Left forelimb (tissue), 1 donor: ENCODE measurements around the gene CNTN1.

Experiments
- DNase-seq: peaks from one replicate; pipeline ENCODE4 v3.0.0-alpha.2; 2018; ENCODE audit warnings: low spot score

Gene CNTN1

DNA sequence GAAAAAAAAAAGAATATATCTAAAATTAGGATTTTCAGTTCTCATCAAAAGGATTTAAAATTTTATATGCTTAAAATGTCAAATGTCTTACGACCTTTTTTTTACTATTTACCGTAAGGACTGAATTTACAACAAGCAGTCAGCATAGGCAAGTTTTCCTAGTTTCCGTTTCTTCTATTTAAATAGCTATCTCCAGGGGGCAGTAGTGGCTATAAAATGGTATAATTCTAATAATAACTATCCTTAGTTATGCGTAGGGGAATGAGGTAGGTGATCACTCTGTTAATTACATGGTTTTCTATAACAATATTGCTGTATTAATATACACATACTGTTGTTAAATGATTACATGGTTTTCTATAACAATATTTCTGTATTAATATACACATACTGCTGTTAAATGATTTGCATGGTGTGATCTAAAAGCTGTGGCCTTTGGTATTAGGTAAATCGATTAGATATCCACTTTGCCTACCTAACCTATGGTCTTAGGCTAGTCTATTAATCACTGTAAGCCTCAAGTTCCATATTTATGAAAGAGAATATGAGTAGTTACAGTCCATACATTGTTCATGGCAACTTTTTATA lies 278.2 kb downstream of the CNTN1 start:
- no peak for DNase-seq

DNA sequence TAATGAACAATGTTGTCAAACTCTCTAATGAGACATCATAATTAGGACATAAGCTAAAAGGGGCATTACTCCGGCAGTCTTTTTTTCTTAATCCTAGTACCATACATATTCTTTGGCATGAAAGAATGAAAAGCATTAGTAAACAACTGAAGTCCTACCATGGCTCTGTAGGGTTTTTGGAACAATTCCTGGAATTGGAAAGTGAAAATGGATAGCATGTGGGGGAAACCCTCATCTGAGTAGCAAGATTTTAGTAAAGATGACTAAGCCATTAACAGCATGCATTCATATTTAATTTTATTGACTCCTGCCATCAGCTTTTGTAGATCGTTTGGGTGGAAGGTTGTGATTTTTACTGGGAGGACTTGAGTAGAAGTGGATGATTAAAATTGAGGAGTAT lies 279.7 kb downstream of the CNTN1 start:
- DNase-seq, result no peak

DNA sequence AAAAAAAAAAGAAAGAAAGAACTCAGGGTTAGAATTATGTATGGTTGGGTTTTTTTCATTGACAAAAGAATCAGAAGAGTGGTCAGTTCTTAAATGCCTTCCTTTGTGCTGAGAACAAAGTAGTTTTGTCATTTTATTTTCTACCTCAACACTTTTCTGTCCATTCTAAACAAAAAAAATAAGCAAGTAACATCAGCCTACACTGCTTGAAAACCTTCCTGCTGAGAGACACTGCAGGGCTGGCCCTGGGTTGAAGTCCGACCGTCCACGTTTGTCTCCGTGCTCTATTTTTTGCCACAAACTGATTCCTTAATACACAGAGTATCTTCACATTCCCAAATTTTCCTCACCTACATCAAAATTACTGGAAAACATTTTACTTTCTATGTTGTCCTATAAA lies 284.3 kb downstream of the CNTN1 start:
- DNase-seq, result no peak

DNA sequence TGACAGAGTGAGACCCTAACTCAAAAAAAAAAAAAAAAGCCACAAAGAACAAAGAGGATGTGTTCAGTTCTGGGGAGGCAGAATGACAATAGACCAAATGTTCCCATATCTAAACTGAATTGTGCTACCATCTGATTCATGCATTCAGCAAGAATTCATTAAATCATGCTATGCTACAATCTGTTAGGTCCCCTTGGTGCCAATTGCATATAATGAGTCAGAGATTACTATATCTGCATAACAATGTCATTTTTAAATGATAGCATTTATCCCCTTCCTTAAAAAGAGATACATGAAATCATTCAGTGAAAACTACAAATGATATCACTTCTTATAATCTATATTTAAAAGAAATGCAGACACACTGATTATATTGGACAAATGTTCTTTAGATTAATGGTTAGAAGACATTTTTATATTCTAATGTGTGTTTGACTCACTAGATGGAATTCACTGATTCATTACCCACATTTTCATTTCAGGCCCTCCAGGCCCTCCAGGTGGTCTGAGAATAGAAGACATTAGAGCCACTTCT lies 288.3 kb downstream of the CNTN1 start:
- DNase-seq, result no peak

DNA sequence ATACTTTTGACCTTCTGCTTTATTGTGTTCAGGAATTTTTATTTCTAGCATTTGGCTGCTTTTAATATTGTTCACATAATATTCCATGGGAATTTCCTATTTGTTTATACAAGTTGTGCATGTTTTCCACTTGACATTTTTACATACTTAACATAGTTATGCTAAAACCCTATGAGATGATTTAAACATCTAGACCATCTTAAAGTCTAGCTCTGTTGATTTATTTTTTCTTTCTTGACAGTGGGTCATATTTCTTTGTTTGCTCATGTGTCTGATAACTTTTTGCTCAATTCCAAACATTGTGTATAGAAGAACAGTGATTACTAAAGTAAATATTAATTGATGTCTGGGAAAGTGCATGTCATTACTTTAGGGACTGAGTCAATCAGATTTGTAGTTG lies 293.8 kb downstream of the CNTN1 start:
- no peak for DNase-seq

DNA sequence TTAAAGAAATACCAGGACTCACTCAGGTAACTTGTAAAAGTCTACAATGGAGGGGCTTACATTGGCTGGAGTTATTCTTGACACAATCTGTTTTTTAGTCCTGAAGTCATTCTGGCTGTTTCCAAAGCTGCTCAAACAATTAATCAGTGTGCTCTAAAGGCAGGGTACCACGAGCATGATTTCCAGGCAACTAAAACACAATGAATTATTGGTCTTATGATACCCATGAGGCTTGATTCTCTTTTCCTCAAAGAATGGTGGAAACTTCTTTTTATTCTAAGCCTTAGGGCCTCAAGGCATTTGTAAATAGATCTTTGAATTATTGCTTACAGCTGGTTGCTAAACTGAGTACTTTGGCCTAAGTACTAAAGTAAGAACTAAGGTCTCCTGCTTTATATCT lies 296.1 kb downstream of the CNTN1 start:
- DNase-seq, result no peak

DNA sequence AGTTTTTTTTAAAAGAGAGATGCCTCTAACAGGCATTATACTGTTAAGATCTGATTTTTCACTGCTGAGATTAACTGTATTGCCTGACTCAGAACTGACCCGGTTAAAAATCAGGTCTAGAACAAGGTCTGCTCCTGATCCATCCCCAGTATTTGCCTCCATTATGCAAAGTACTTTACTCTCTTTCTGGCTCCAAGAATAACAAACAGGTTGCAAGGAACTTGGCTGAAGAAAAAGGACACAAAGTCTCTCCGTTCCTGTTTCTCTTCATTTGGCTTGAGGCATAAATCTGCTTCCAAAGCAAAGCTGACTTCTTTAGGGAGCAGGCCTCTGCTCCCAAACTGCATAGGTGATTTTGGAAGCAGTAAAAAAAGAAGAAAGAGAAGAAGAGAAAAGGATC lies 296.6 kb downstream of the CNTN1 start:
- DNase-seq, result no peak

DNA sequence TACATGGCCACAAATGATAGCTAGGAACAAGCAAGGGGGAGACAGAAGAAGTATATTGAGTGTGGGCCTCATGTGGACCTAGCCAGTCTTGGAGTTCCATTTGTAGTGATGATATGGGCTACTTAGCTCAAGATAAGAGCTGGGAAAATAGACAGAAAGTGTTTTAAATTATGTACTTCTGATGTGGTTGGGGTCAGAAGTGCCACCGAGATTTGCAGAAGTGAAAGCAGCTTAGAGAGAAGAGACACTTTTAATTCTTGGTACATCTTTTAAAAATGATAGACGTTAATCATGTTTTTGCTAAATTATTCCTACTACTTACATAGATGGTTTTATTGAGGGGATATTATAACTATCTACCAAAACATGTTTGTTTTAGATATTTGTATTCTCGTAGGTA lies 297.5 kb downstream of the CNTN1 start:
- no peak for DNase-seq

DNA sequence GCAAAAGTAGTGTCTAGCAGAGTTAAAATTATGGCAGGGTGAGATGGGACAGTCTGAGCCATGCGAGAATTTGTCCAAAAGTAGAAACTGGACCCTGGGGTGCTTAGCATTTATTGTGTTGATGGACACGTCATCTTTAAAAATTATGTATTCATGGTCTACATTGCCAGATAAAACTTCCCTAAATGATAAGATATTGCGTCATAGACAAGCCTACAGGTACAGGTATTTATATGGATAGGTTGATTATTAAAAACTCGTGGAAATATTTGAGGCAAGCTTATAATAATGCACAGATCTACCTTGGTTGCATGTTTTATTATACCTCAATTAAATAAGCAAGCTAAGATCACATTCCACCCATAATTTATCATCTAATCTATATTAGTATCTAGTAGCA lies 299.9 kb downstream of the CNTN1 start:
- no peak for DNase-seq

DNA sequence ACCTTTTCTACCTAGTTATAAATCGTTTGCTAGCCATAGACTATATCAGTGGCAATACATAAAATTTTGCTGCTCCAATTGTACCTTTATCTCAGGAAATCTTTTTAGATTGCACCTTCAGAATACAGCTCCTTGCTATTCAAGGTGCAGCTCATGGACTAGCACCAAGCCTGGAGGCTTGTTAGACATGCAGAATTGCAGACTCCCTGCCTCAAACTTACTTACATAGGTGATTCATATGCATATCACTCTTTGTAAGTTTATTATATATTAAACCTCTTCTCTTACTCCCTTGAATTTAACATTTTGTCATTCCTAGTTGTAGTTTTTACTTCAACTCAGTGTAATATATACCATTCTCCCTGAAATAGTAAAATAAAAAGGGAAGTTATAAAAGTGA lies 300.4 kb downstream of the CNTN1 start:
- DNase-seq, result no peak

DNA sequence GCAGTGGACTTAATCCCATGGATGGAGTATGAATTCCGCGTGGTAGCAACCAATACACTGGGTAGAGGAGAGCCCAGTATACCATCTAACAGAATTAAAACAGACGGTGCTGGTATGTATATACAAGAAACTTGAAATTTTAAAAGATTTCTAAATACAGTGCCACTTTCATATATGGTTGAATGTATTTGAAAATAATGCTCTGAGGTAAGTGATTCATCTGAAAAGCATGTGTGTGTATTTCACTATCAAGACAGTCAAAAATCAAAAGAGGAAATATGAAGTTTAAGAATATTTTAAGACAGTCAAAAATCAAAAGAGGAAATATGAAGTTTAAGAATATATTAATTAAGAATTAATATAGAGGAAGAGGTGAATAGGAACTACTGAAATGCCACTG lies 300.9 kb downstream of the CNTN1 start:
- no peak for DNase-seq

DNA sequence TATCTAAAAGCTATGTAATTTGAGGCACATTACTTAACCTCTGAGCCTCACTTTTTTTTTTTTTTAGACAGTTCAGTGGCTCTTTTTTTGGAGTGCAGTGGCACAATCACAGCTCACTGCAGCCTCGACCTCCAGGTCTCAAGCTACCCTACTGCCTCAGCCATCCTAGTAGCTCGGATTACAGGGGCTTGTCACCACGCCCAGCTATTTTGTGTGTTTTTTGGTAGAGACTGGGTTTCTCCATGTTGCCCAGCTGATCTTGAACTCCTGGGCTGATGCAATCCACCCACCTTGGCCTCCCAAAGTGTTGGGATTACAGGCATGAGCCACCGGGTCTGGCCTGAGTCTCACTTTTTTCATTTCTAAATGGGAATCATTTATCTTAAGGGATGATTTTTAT lies 303.9 kb downstream of the CNTN1 start:
- DNase-seq, result no peak

DNA sequence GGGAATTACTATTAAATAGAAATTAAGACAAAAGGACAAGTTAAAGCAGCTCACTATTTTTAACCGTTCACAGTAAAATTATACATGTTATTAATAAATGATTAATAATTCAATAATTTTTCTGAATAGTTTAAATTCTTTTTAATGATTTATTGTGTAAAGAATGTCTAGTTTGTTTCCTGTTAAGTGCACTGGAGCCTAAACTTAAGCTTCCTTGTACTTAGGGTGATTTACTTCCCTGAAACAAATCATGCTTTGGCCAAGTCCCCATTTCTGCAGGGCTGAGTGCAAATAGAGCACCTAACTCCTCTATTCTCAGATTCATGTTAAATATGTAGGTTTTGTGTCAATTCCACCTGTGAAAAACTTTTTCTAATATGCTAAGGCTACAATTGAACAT lies 307.0 kb downstream of the CNTN1 start:
- no peak for DNase-seq

DNA sequence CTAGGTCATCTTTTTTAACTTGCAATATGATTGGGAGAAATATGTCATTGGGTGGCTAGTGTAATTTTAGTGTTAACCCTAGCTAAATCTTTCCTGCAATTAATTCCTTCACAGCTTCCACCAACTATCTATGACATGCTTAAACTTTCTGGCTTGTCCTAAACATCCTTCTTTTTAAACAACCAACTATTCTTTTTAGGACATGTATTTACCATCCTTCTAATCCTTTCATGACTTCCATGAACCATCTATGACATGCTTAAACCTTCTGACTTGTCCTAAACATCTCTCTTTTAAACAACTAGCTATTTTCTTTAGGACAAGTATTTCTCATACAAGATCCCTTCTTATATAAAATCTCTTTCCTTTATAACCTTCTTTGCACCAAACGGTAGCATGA lies 316.2 kb downstream of the CNTN1 start:
- DNase-seq, result no peak

DNA sequence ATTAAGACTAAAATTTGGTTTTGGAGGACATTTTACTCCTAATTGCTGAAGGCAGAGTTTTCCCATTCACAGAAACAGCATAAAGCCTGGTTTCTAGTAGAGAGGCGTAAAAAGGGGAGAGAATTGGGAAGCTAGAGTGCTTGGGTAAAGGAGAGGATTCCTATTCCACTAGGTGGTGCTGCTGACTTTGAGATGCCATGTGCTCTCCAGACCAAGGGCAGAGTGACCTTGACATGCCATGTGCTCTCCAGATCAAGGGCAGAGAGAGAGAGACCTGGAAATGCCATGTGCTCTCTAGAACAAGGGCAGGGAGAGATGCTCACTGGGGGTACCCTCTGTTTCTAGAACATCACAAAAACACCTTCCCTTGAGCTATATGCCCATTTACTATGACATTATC lies 319.7 kb downstream of the CNTN1 start:
- DNase-seq, result no peak

DNA sequence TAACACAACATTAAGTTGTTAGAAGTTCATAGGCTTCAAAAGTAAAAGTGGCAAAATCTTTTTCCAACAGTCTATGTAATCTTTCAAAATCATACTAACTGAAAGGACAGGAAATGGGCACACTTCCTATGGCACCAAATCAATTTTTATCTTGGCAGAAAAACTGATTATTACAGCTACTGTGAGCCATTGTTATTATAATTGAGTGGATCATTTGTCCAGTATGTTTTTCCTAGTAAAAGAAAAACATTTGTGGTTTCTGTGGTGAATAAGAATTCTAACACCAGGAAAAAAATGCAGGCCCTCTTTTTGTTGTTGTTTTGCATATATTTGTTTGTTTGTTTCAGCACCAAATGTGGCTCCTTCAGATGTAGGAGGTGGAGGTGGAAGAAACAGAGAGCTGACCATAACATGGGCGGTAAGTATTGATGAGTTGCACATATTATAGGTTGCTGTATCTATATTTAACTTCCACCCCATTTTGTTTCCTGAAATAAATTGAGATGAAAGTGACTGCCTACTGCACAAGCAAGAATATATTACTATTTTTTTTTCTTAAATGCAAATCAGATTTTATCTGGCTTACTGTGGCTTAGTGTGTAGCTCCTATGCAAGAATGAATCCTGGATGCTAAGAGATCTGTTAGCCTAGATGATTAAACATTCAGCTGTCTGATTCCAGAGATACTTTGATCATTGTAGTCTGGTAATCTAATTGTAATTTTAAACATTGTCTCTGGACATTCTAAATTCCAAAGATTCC lies 321.8 kb downstream of the CNTN1 start:
- DNase-seq, result no peak

DNA sequence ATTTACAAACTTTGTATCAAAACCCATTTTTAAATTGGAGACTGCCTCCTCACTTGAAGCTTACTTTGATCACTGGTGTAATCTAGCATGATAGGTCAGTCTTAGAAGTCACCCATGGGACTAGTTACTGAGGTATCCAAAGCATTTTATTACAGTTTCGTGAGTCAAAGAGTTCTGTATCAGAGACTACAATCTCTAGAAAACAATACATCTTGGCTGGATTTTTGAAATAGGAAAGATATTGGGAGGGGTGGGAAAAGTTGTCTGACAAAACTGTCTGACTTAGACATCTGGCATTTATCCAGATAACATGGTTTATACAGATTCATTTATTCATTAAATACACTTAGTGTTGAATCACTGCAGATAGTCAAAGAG lies 322.4 kb downstream of the CNTN1 start:
- DNase-seq, result no peak

DNA sequence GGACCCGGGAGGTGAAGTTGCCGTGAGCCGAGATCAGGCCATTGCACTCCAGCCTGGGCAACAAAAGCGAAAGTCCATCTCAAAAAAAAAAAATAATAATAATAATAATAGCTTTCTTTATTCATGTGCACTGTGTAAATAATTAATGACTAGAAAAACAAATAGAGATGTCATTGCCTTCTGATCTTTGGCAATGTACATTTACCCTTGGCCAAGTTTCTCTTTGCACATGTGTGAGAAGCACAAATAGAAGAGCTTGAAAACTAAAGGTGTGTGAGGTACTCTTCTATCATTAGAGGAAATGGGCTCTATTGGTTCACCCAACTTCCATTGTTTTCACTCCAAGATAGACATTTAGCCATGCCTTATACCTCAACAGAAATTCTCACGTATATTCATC lies 325.8 kb downstream of the CNTN1 start:
- no peak for DNase-seq

DNA sequence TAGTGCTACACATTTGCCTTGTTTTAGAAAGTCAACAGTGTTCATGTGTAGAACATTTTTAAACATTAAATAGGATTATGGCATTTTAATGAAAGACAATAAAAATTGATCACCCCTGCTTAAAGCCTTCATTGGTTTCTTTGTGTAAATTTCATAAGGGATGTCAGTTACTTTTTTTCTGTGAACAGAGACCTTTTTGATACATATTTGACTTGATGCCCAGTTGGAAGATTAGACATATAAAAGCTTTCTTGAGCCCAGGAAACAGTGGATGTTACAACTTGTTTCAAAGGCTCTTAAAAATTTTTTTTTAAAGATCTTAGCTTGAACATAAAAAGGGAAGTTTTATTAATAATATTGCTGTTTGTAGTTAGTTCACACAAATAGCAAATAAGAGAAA lies 327.2 kb downstream of the CNTN1 start:
- no peak for DNase-seq

DNA sequence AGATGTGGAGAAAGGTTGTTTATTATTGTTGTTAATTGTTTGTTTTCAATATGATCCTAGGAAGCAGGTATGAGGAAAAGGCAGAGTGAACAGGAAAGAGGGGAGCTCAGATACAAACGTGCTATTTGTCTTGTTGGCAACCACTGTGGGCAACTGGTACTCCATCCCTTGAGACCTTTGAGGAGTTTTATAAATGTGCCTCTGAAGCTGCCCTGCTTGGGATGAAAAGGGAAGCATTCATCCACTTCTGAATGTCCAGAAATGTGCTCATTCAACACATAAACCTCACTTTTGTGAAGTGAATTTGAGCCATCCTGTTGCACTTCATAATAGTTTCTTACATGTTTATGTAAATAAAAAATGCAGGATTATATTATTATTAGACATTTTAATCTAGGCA lies 331.6 kb downstream of the CNTN1 start:
- DNase-seq, result no peak

DNA sequence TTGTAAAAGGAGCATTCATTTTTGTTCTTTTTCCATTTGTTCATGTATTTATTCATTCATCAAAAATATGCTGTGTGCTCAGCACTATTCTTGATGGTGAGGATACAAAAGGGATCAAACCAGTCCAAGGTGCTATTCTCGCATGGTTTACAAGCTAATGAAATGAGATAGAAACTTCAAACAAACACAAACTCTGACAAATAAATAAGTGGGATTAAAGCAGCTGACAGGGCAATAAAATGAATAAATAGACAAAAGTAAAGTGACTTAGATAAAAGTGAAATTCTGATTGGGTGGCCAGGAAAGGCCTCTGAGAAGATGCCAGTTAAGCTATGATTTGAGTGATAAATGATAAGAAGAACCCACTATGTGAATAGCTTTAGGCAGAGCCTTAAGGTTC lies 333.9 kb downstream of the CNTN1 start:
- no peak for DNase-seq

DNA sequence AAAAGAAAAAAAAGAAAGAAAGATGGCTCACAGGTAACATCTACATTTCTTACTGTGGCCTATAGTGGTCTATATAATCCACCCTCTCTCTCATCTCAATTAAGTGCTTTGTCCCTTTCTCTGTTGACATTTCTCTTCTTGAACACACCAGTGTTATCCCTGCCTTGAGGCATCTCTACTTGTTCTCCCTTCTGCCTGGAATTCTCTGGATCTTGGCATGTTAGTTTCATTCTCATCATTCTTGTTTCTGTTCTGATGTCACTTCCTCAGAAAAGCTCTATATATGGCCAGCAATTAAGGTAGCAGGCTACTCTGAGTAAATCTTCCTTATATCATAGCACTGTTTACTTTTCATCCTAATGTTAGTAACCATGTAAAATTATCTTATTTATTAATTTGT lies 340.1 kb downstream of the CNTN1 start:
- DNase-seq, result no peak

DNA sequence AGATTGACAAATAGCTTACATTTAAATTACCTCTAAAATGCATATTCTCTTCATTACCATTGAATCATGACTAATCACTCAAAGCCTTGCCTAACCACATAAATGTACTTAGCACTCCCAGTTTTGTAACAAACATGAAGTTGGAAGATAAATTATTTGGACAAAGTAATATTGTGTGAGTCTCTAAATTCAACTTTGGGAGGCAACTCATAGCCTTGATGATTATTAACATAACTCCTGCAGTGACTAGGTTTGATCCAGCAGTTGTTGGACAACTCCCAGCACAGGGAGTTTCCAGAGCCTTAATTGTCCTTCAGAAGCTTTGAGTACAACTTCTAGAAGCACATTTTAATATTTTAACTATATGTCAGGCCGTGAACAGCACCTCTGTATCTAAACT lies 342.4 kb downstream of the CNTN1 start:
- DNase-seq, result no peak

DNA sequence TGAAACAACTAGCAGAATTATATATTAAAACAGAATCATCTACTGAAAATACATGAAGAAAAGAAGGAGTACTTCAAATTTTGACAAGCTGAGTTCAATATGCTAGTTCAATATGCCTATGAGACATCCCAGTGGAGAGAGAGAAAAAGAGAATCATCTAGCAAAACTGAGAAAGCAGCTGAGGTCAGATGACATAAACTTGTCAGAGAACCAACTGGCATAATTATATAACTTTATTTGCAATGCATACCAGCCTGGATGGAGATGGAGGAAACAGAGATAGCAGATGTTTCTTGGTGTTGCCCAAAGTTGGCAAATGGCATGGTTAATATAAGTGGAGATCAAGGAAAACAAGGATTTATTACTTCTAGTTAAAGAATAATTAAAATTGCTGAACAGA lies 347.2 kb downstream of the CNTN1 start:
- DNase-seq, result no peak
